ENCODE data around the gene GHDC.

Gene GHDC

DNA sequence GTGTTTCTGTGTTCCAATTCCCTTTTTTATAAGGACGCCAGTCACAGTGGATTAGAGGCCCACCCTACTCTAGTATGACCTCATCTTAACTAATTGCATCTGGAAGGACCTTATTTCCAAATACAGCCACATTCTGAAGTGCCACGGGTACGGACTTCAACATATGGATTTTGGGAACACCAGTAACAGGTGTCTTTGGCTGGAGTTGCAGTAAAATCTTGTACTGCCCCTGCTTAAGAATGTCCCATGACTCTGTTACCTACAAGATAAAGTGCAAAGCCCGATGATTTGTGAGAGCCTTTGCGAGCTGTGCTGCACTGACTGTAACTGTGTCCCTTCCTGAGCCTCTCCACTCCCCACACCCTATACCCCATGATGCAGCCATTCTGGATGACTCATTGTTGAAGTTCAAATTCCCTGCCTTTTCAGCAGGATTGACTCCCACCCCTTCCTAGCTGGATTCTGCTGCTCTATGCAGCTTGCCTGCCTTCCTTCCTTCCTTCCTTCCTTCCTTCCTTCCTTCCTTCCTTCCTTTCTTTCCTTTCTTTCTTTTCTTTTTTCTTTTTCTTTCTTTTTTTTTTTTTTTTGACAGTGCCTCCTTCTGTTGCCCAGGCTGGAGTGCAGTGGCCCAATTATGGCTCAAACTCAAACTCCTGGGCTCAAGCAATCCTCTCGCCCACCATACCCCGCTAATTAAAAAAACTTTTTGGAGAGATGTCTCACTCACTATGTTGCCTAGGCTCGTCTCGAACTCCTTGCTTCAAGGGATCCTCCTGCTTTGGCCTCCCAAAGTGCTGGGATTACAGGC lies 11.2 kb downstream of the GHDC start:
- no peak for DNase-seq

GRCh38 chr17:42181851-42182207 lies 12.5 kb downstream of the GHDC start:
- no peak for DNase-seq

GRCh38 chr17:42180922-42181850 lies 13.1 kb downstream of the GHDC start, which contains the start of gene KCNH4:
Gene KCNH4, minus strand, starts transcription at chr17:42181142. Its CDS starts 197 bp downstream, at chr17:42180945.
- DNase-seq, result peak; percentile 79 to 86

- DNase-seq, result no peak
Measured at GRCh38 chr17:42180411-42180921, 13.8 kb downstream of the GHDC start.

- peak in 1 of 2 experiments; percentile 8 for DNase-seq
Measured at GRCh38 chr17:42179911-42180410, 14.3 kb downstream of the GHDC start.

DNA sequence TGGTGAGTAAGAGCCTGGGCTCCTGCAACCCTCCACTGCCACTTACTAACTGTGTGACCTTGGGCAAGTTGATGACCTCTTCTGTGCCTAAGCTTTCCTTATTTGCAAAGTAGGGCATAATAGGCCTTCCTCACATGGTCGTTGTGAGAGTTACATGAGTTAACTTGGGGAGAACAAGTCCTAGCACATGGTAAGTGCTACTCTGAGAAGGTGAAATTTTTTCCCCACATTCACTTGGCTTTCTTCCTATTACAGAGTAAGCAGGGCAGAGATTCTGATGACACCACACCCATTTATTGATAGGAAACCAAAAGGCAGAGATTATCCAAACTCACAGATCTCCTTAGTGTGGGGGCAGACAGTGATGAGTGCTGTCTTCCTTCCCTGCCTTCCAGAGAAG lies 15.0 kb downstream of the GHDC start:
- no peak for DNase-seq

- no peak for DNase-seq
Measured at GRCh38 chr17:42178817-42179216, 15.5 kb downstream of the GHDC start.

DNA sequence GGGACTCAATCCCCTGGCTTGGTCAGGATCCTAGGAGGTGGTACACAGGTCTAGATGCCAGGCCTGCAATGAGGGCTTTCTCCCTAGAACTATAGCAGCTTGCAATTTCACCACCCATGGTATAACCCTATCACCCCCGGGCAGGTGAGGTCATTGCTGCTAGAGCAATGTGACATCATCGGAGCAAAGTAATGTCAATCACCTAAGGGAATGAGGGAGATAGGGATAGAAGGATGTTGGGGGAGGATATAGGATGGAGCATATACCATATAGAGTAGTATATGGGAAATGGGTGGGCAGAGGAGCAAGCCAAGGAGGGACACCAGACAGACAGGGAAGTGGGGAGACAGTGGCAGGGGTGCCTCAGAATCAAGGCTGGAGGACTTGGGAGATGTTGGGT lies 16.6 kb downstream of the GHDC start:
- DNase-seq, result no peak

DNA sequence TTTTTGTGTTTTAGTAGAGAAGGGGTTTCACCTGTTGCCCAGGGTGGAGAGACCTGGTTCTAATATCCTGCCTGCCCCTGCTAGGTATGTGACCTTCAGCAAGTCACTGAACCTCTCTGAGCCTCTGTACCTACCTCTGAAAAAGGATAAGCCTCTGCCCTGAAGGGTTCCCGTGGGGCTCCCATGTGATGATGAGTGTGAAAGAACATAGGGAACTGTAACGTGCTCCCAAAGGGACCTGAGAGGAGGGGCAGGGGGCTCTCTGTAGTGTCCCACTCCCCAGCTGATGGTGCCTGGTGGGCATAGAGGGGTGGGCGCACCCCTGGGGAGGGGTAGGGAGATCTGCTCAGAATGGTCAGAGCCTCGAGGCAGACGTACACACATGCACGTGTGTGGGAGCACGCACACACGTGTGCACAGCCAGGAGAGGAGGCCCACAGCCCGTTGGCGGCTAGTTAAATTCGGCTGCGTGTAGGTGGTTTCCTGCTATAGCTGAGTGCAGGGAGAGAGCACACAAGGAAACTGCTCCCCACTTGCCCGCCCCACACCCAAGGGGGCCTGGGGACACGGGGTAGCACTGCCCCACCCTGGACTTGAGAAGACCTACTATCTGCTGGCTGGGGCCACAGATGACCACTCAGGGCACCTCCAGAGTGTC lies 20.0 kb downstream of the GHDC start:
- no peak for DNase-seq

DNA sequence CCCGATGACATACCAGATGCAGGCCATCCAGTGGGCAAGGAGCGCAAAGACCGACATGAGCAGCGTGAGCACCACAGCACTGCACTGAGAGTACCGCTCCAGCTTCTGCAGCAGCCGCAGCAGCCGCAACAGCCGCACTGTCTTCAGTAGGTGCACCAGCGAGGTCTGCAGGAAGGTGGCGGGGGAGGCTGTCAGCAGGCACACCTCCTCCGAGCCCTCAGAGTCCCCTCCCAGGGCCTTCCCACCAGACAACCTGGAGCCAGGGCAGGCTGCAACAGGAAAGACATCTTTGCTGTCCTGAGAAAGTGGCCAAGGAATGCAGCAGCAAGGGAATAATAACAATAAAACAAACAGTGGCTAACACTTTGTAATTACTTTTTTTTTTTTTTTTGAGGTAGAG lies 22.5 kb downstream of the GHDC start:
- DNase-seq, result no peak

- DNase-seq, result no peak
Measured at GRCh38 chr17:42169351-42169750, 24.9 kb downstream of the GHDC start.

DNA sequence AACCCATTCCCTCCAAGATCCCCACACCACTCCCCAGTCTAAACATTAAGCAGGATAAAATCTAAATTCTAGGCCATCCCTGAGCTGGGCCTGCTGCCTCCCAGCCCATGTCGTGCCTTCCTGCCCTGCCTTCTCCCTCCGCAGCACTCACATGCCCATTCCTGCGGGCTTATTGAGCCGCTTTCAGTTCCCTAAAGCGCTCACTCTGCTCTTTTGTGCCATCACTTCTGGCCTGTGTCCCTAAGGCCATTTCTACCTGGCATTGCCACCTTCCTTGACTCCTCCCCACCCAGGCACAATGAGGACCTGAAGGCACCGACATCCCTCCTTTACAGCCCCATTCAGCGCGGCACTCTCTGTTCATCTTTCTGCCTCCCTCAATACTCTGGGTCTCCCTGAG lies 26.5 kb downstream of the GHDC start:
- no peak for DNase-seq

GRCh38 chr17:42166196-42166763 lies 28.0 kb downstream of the GHDC start:
- no peak for DNase-seq

DNA sequence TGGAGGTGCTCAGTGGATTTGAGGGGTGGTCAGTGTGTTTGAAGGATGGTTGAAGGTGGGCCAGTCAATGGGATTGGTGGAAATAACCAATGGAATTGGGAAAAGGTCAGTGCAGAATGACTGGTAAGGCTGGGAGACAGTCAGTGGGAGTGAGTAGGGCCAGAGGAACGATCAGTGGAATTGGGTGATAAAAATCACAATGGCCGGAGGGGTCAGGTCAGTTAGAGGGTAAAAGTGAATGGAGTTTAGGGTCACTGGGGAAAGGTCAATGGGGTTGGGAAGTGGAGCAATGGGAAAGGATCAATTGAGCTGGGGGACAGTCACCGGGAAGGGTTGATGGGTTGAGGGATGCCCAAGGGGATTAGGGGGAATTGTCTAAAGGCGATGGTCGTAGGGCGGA lies 28.5 kb downstream of the GHDC start:
- no peak for DNase-seq

- no peak for DNase-seq
Measured at GRCh38 chr17:42163696-42164407, 30.4 kb downstream of the GHDC start.

DNA sequence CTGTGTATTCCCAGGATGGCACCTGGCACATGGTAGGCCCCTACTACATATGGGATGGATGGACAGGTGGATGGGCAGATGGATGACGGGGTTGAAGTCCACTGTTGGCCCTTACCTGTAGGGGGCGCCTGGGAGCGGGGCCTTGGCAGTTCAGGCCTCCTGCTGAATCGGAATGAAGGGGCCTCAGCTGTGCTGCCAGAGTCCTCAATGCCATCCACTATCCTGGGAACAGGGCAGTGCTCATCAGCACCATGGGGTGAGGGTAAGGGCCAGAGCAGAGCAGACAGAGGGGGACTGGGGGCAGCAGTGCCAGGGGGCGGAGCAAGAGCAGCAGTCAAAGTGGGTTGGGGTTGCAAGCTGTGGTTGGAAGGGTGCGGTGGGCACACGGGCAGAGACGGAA lies 31.2 kb downstream of the GHDC start:
- no peak for DNase-seq

GRCh38 chr17:42160531-42160910 lies 33.8 kb downstream of the GHDC start:
- DNase-seq, result no peak

DNA sequence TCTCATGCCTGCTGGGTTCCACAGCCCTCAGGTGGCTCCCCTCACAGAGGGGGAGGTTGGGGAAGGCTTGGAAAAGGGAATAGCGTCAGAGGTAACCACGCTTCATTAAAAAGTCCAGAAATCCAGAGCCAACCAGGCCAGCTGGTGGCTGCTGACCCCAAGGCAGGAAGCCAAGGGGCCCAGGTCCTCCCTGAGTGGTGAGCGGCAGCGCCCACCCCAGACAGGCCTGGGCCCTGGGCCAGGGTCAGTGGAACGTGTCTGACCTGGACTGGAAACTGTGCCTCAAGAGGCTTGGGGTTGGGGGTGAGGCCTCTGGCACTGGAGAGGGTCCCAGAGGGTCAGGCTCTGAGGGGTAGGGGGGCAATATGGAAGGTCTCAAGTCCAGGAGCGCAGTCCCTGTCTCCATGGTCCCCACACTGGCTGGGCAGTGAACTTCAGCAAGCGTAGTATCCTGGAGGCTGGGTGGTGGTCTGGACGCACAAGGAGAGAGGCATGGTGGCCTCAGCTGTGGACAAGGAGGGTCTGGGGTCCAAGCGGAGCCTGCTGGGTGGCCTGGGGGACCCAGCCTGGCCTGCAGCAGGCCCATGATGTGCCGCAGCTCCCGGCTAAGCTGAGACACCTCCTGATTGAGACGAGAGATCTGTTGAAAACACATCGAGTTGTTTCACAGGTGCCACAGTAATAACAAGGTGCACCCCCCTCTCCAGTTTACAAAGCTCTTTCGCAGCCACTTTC lies 34.3 kb downstream of the GHDC start:
- DNase-seq, result no peak

GRCh38 chr17:42155614-42156045 lies 38.7 kb downstream of the GHDC start:
- no peak for DNase-seq

- DNase-seq, result no peak
Measured at GRCh38 chr17:42153919-42154742, 40.2 kb downstream of the GHDC start.
